ENCODE results near the gene B4GALNT1. TPM values are rescaled to one million over a fixed set of nuclear protein-coding genes. Genes with fewer than 3 reads are reported as not detected.

Gene B4GALNT1
- total RNA-seq, 1 experiment from 2014 or later, result 31.3 TPM

GRCh38 chr12:57638096-57638495 is 5.1 kb upstream of the B4GALNT1 start:
- TF ChIP-seq FOSL1 (IDR thresholded peaks at IDR 0.05; ENCODE audit: low read depth) (no peak), SIN3A (IDR thresholded peaks at IDR 0.05; ENCODE audit: low read depth) (no peak), ELF1 (IDR thresholded peaks at IDR 0.05; ENCODE audit: borderline replicate concordance, low read depth) (no peak), RAD21 (IDR thresholded peaks at IDR 0.05; ENCODE audit: low read depth) (no peak), REST (IDR thresholded peaks at IDR 0.05; ENCODE audit: low read depth) (no peak), YY1 (IDR thresholded peaks at IDR 0.05; ENCODE audit: extremely low read depth, insufficient replicate concordance, low read depth, low read length) (no peak), EZH2phosphoT487 (IDR thresholded peaks at IDR 0.05; ENCODE audit: borderline replicate concordance) (no peak), TCF7L2 (IDR thresholded peaks at IDR 0.05; ENCODE audit: borderline replicate concordance, extremely low read depth, insufficient read depth, insufficient read length) (no peak), CEBPB (IDR thresholded peaks at IDR 0.05; ENCODE audit: low read depth) (no peak), SP1 (IDR thresholded peaks at IDR 0.05; ENCODE audit: low read depth) (no peak), POLR2AphosphoS5 (IDR thresholded peaks at IDR 0.05; ENCODE audit: low read depth, low read length) (no peak), MAX (IDR thresholded peaks at IDR 0.05) (no peak), ATF3 (IDR thresholded peaks at IDR 0.05) (no peak), ZNF274 (IDR thresholded peaks at IDR 0.05; ENCODE audit: low read depth, low read length) (no peak), ZBTB33 (IDR thresholded peaks at IDR 0.05; ENCODE audit: extremely low read depth, insufficient replicate concordance, low read length) (no peak), SRF (IDR thresholded peaks at IDR 0.05; ENCODE audit: low read depth) (no peak), EGR1 (IDR thresholded peaks at IDR 0.05; ENCODE audit: low read depth) (no peak), POLR2A (IDR thresholded peaks at IDR 0.05; ENCODE audit: borderline replicate concordance, extremely low read depth, insufficient read depth, insufficient read length) (no peak), EZH2 (IDR thresholded peaks at IDR 0.05) (no peak)
- H3K4me1 ChIP-seq (ENCODE audit: control insufficient read depth in 1 of 2, insufficient read depth in 2 of 2, low read length in 2 of 2), result peaks cover 7 to 11% of the 10 kb centered on the region in 2 experiments
- no peak overlapping the region for H2AFZ ChIP-seq (ENCODE audit: low read depth, low read length, poor library complexity, severe bottlenecking)
- ChIA-PET RAD21 (ENCODE audit: low non-redundant PET in 1 of 2, low total read pairs in 2 of 2, uncharacterized antibody in 2 of 2, unreplicated experiment in 2 of 2) (no interaction called here), POLR2A (no interaction called here), CTCF (no interaction called here)
- H3K27me3 ChIP-seq (ENCODE audit: insufficient read depth, low read length), result no peaks in the 10 kb centered on the region; the same call in 1 of the 2 replicates
- no peak overlapping the region for H3K4me3 ChIP-seq (replicated peaks in 1 of 2; ENCODE audit: low read depth in 1 of 2, low read length in 2 of 2)
- no peaks in the 10 kb centered on the region for H4K20me1 ChIP-seq (ENCODE audit: insufficient read depth)
- no peak overlapping the region for H3K27ac ChIP-seq (ENCODE audit: low read depth, low read length)
- intact Hi-C loops (cut with micrococcal nuclease), result no loop called here
- no peak overlapping the region for H3K4me2 ChIP-seq (ENCODE audit: low read length)
- DNase-seq (ENCODE audit: low read depth, low spot score), result no peak
- H3K36me3 ChIP-seq (ENCODE audit: control insufficient read depth in 1 of 2, insufficient read depth in 2 of 2, low read length in 2 of 2), result no peaks in the 10 kb centered on the region
- H3K9ac ChIP-seq (ENCODE audit: low read length), result no peak overlapping the region
- no peaks in the 10 kb centered on the region for H3K9me2 ChIP-seq (ENCODE audit: insufficient read depth)
- no TSS peak for BruUV-seq (replicated peaks)
- no peak for ATAC-seq
- H3K79me2 ChIP-seq (ENCODE audit: insufficient read depth, low read length), result no peaks in the 10 kb centered on the region
- no peaks in the 10 kb centered on the region for H3K9me3 ChIP-seq (ENCODE audit: control insufficient read depth in 1 of 2, insufficient read depth in 1 of 2, low read depth in 1 of 2, low read length in 2 of 2)

Measured in HCT116 (cell line).